SK-N-SH (cell line): ENCODE measurements around the gene CNIH2.

Experiments
- POLR2AphosphoS5 ChIP-seq: IDR thresholded peaks from 2 replicates; pipeline ENCODE4 v1.6.1; 2012; ENCODE audit warnings: low read depth, low read length
- SMC3 ChIP-seq: IDR thresholded peaks from 2 replicates; pipeline ENCODE4 v1.6.1; 2012; ENCODE audit warnings: low read depth, low read length, improper control_type of control experiment
- TF ChIP-seq, protein P1 (sequence below): fragments of 200-600 bp; sonication (generic); IDR thresholded peaks from 2 replicates; pipeline ENCODE4 v1.6.1; 2017; ENCODE audit warnings: antibody characterized with exemption, mild to moderate bottlenecking, moderate library complexity

DNA sequence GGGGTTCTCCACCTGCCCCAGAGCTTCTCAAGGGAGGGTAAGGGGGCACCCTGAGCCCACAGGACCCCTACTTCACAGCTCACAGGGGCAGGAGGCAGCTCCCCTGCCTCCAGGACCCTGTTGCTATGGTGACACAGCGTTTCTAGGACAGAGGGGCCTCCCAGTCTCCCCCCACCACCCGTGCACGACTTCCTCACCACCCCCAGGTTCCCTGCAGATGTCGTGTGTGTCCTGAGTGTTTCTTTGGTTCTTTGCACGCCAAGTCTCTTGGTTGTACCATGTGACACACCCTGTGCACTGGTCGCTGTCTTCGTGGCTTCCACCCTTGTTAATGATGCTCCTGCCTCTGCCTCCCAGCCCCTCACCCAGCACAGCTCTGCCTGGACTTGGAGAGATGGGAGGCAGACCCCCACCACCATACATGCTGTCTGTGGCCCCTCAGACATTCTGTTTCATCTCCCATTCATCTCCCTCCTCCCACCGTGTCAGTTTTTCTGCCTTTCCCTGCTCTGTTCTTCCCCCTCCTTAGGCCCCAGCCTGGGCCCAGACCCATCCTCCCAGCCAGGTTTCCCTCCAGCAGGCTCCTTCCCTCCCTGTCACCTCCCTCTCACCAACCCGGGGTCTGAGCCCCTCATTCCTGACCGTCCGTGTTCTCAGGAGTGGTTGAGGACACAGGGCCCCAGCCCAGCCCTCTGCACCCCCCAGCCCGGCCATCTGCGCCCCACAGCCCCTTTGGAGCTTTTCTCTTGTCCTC is 34.0 kb upstream of the CNIH2 start:
- TF ChIP-seq POLR2AphosphoS5 (no peak), SMC3 (no peak)
- TF ChIP-seq, protein P1, sequence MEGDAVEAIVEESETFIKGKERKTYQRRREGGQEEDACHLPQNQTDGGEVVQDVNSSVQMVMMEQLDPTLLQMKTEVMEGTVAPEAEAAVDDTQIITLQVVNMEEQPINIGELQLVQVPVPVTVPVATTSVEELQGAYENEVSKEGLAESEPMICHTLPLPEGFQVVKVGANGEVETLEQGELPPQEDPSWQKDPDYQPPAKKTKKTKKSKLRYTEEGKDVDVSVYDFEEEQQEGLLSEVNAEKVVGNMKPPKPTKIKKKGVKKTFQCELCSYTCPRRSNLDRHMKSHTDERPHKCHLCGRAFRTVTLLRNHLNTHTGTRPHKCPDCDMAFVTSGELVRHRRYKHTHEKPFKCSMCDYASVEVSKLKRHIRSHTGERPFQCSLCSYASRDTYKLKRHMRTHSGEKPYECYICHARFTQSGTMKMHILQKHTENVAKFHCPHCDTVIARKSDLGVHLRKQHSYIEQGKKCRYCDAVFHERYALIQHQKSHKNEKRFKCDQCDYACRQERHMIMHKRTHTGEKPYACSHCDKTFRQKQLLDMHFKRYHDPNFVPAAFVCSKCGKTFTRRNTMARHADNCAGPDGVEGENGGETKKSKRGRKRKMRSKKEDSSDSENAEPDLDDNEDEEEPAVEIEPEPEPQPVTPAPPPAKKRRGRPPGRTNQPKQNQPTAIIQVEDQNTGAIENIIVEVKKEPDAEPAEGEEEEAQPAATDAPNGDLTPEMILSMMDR = no peak
